Natural killer cell (primary cell): ENCODE measurements around the gene PNCK. TPM values are rescaled to one million over a fixed set of nuclear protein-coding genes. Genes with fewer than 3 reads are reported as not detected.

Source experiments
- ATAC-seq, 3 donors: fragments of 150-1000 bp in 2 of 3; fragments of 200-7000 bp in 1 of 3; cut with Tn5 transposase; 1 replicate in 1 of 3; 2 replicates in 2 of 3; pipeline ENCODE4 v1.10.0; 2021; ENCODE audit warnings: mild to moderate bottlenecking in 2 of 3, moderate library complexity in 2 of 3
- DNase-seq, 2 donors: peaks; one replicate each; pipeline versions ENCODE4 v3.0.0 to v3.0.0-alpha.2; 2013 to 2021; ENCODE audit warnings: mixed read lengths in 1 of 2
- H3K27ac ChIP-seq: one replicate; pipeline ENCODE4 v1.5.1; 2013; ENCODE audit warnings: mild to moderate bottlenecking, low read length
- H3K27me3 ChIP-seq: one replicate; pipeline ENCODE4 v1.6.1; 2013; ENCODE audit warnings: low read length; ENCODE audit not compliant: control insufficient read depth, insufficient read depth
- H3K36me3 ChIP-seq: one replicate; pipeline ENCODE4 v1.6.1; 2013; ENCODE audit warnings: low read length; ENCODE audit not compliant: control insufficient read depth, insufficient read depth
- H3K4me1 ChIP-seq: one replicate; pipeline ENCODE4 v1.6.1; 2013; ENCODE audit warnings: low read length; ENCODE audit not compliant: control insufficient read depth, insufficient read depth
- H3K4me3 ChIP-seq: one replicate; pipeline ENCODE4 v1.5.1; 2013; ENCODE audit warnings: low read length
- H3K9me3 ChIP-seq: one replicate; pipeline ENCODE4 v1.6.1; 2013; ENCODE audit warnings: low read length; ENCODE audit not compliant: control insufficient read depth, insufficient read depth
- H3K27ac Mint-ChIP-seq, 2 donors: one replicate each; pipeline ENCODE4 v1.8.0; 2022; ENCODE audit warnings: mild to moderate bottlenecking in 2 of 2, mixed read lengths in 2 of 2, moderate library complexity in 1 of 2
- H3K27me3 Mint-ChIP-seq, 2 donors: one replicate each; pipeline ENCODE4 v1.8.0; 2022; ENCODE audit warnings: low read depth in 2 of 2, mixed read lengths in 2 of 2
- H3K36me3 Mint-ChIP-seq: one replicate; pipeline ENCODE4 v1.8.0; 2022; ENCODE audit warnings: mixed read lengths
- H3K4me1 Mint-ChIP-seq, 2 donors: one replicate each; pipeline ENCODE4 v1.8.0; 2022; ENCODE audit warnings: mixed read lengths in 2 of 2
- H3K4me3 Mint-ChIP-seq: one replicate; pipeline ENCODE4 v1.8.0; 2022; ENCODE audit warnings: mild to moderate bottlenecking, moderate library complexity, mixed read lengths
- H3K9me3 Mint-ChIP-seq, 2 donors: one replicate each; pipeline ENCODE4 v1.8.0; 2022; ENCODE audit warnings: mixed read lengths in 2 of 2
- CTCF ChIP-seq: fragments of 200-600 bp; IDR thresholded peaks from one replicate; pipeline ENCODE4 v1.8.0; 2022; ENCODE audit warnings: antibody characterized with exemption
- WGBS: methylation state at CpG from one replicate; pipeline ENCODE4 v1.1.7; 2013; ENCODE audit warnings: missing lambda C conversion rate; ENCODE audit not compliant: insufficient coverage; 5-methylcytosine and 5-hydroxymethylcytosine counted together
- intact Hi-C: fragments of 100-400 bp; cut with micrococcal nuclease; formaldehyde crosslinking; loops from one replicate; pipeline ENCODE4 v1.14.2; 2022
- total RNA-seq, 4 donors: library from RNA; stranded (reverse); fragments of 120-200 nt in 1 of 4; gene quantifications; one replicate each; pipeline versions ENCODE4 v1.2.3 to v1.2.4, GENCODE V29; 2013 to 2022

PNCK gene
- total RNA-seq, 3 donors from 2014 or later (not counting 1 experiment from before 2014, with no cell fraction given), result 0.66 to 1.1 (median 0.97) TPM

DNA sequence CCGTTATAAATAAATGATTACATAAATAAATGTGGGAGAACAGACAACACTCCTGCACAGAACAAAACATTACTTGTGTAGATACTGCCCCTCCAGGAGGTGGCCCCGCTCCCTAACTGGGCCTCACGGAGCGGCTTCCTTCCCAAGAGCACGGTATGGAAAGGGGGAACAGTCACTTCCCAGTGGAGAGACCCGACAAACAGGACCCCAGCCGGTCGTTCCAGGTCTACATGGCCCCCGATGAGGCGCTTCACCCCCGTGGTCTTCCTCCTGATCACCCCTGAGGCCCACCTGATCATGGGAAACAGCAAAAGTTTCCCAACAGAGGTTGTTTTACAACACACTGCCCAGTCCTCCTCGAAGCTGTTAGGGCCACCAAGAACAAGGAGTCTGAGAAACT is 7.6 kb upstream of the PNCK start:
- H3K4me3 Mint-ChIP-seq, result no peak overlapping the region
- ATAC-seq (no peak), DNase-seq (no peak)

DNA sequence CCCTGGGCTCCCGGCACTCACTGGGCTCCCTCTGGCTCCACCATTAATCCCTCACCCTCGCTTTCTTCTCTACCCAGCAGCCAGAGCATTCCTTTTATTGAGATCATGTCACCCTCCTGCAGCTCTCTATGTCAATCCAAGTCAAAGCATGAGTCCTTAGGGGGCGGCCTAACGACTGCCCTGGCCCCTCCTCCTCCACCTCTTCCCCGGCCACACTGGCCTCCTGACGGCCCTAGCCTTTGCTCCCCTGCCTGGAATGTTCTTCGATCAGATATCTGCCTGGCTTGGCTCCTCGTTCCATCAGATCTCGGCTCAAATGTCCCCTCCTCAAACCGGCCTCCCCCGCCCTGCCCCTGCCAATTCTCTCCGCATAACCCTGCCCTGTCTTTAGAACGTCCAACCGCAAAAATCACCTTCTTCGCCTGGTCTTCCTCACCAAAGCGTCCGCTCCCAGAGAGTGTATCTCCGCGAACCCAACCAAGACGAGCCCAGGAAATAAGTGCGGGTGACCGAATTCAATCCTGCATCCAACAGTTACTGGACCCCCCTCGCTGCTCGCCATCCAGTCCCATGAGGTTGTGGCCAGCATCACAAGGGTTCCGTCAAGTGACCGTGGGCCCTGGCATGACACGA is 722 bp upstream of the PNCK start:
- Histone ChIP-seq H3K27ac (no peak overlapping the region), H3K4me1 (no peaks in the 10 kb centered on the region), H3K27me3 (peaks cover 4% of the 10 kb centered on the region), H3K36me3 (no peaks in the 10 kb centered on the region), H3K4me3 (no peak overlapping the region), H3K9me3 (no peaks in the 10 kb centered on the region)
- H3K9me3 Mint-ChIP-seq, result no peaks in the 10 kb centered on the region
- H3K4me3 Mint-ChIP-seq, result no peak overlapping the region
- intact Hi-C loops, result no loop called here
- no peak for DNase-seq
- 78% methylated on average over 27 of the region's 27 CpGs for WGBS
- H3K27ac Mint-ChIP-seq, result no peak overlapping the region
- ATAC-seq, result no peak
- TF ChIP-seq CTCF, result no peak
- H3K4me1 Mint-ChIP-seq, result peaks cover 4 to 6% of the 10 kb centered on the region in 2 donors
- H3K36me3 Mint-ChIP-seq, result no peaks in the 10 kb centered on the region
- peaks cover 15 to 24% of the 10 kb centered on the region in 2 donors for H3K27me3 Mint-ChIP-seq

More for the DNA sequence above, 7.6 kb upstream of the PNCK start:
- Mint-ChIP-seq H3K27ac (no peak overlapping the region), H3K9me3 (no peaks in the 10 kb centered on the region), H3K36me3 (no peaks in the 10 kb centered on the region), H3K27me3 (peaks cover 2 to 8% of the 10 kb centered on the region in 2 donors), H3K4me1 (no peaks in the 10 kb centered on the region)
- 82% methylated on average over 10 of the region's 12 CpGs for WGBS
- no peaks in the 10 kb centered on the region for H3K27me3 ChIP-seq
- no peaks in the 10 kb centered on the region for H3K36me3 ChIP-seq
- H3K9me3 ChIP-seq, result no peaks in the 10 kb centered on the region
- H3K4me3 ChIP-seq, result no peak overlapping the region
- TF ChIP-seq CTCF, result no peak
- intact Hi-C loops, result no loop called here
- no peaks in the 10 kb centered on the region for H3K4me1 ChIP-seq
- no peak overlapping the region for H3K27ac ChIP-seq

DNA sequence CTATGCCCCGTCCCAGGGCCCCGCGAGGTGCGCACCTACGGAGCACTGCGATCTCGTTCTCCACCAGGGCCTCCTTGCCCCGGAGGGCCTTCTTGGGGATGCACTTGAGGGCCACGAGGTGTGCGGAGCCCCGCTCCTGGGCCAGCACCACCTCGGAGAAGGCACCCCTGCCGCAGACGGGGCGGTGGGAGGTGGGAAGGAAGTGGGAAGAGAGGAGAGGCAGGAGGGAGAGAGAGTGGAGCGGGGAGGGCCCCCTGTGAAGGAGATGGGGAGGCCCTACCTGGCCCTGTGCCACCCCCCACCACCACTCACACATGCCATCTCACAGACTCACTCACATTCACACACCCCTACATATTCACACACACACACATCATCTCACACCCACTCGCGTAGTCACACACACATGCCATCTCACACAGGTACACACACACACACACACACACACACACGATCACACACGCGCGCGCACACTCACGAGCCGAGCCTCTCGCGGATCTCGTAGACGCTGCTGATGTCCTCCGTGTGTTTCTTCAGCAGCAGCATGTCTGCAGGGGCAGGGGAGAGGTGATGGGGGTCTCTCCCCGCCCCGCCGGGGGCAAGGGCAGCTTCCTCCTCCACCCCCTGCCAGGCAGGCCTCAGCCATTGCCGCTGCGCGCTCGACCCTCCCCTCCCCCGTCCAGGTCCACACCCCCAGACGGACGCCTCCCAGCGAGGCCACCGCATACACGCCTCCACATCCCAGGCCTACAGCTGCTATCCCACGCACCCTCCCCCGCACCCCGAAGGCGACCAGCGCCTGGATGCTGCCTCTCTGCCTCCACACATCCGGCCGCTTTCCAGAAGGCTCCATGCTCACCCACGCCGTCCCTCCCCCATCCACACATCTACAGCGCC is 834 bp downstream of the PNCK start:
- no peaks in the 10 kb centered on the region for H3K9me3 Mint-ChIP-seq
- H3K27me3 Mint-ChIP-seq, result peaks cover 20 to 24% of the 10 kb centered on the region in 2 donors
- peaks cover 4% of the 10 kb centered on the region for H3K27me3 ChIP-seq
- no peak overlapping the region for H3K27ac Mint-ChIP-seq
- DNase-seq, result no peak
- no peaks in the 10 kb centered on the region for H3K36me3 Mint-ChIP-seq
- no peak overlapping the region for H3K27ac ChIP-seq
- no peaks in the 10 kb centered on the region for H3K9me3 ChIP-seq
- no peaks in the 10 kb centered on the region for H3K36me3 ChIP-seq
- intact Hi-C loops, result no loop called here
- WGBS, result 48% methylated on average over 41 of the region's 53 CpGs
- peaks cover 4% of the 10 kb centered on the region for H3K4me1 ChIP-seq
- H3K4me1 Mint-ChIP-seq, result peaks cover 8 to 10% of the 10 kb centered on the region in 2 donors
- no peak overlapping the region for H3K4me3 ChIP-seq
- no peak overlapping the region for H3K4me3 Mint-ChIP-seq
- no peak for ATAC-seq
- TF ChIP-seq CTCF, result no peak
